Right cardiac atrium (tissue), 5 donors: ENCODE measurements around the gene ETFDH. TPM values are rescaled to one million over a fixed set of nuclear protein-coding genes. Genes with fewer than 3 reads are reported as not detected.
"Not testable (repeated sequence)": the region's sequence is repeated elsewhere in the genome, so short reads cannot be mapped to it uniquely, and the experiment has no call there.

ENCODE experiments used
- ATAC-seq, 2 donors: fragments of 200-7000 bp; cut with Tn5 transposase; one replicate each; pipeline versions ENCODE4 v1.8.0 to v1.9.1; 2020; ENCODE audit warnings: moderate library complexity in 2 of 2, mild to moderate bottlenecking in 1 of 2
- DNase-seq, 3 donors: peaks; one replicate each; pipeline ENCODE4 v3.0.0-alpha.2; 2020
- H3K27ac ChIP-seq: one replicate; pipeline ENCODE4 v1.5.1; 2013; ENCODE audit warnings: mild to moderate bottlenecking, low read length, control low read depth, moderate library complexity
- H3K27me3 ChIP-seq: one replicate; pipeline ENCODE4 v1.6.1; 2013; ENCODE audit not compliant: control insufficient read depth, insufficient read depth
- H3K4me1 ChIP-seq: one replicate; pipeline ENCODE4 v1.6.1; 2013; ENCODE audit warnings: low read length; ENCODE audit not compliant: control insufficient read depth, insufficient read depth
- H3K4me3 ChIP-seq: one replicate; pipeline ENCODE4 v1.5.1; 2013; ENCODE audit warnings: low read length, control low read depth
- H3K9me3 ChIP-seq: one replicate; pipeline ENCODE4 v1.6.1; 2013; ENCODE audit warnings: low read length; ENCODE audit not compliant: control insufficient read depth
- WGBS: extraction: QIAGEN DNeasy Blood & Tissue Kit; methylation state at CpG from one replicate; pipeline ENCODE4 v1.1.7; 2013; 5-methylcytosine and 5-hydroxymethylcytosine counted together
- intact Hi-C, 4 donors: fragments of 100-400 bp; cut with DNase I; formaldehyde crosslinking; loops; one replicate each; pipeline versions ENCODE4 v1.11.0 to v1.14.0; 2022 to 2023
- polyA plus RNA-seq: library from polyadenylated mRNA; stranded (reverse); fragments of 200-250 nt; gene quantifications from one replicate; pipeline ENCODE4 v1.2.3, GENCODE V29; 2013
- total RNA-seq, 4 donors: library from RNA; stranded (reverse); fragmentation: NEBNext Ultra II Directional; extraction: Animal tissue kit (Norgen Biotek cat#: 25700); gene quantifications; one replicate each; pipeline ENCODE4 v1.2.1, GENCODE V29; 2021
- donor health status: healthy with polysubstance abuse.
- donor health status: DM: no; HTN: yes; CAD: no.
- donor health status: DM: no; HTN: no; CAD: no.
- donor health status: DM: no; HTN: yes; CAD: no; lungs with severe emphysema.
- donor health status: DM: yes; HTN: yes; CAD: no.

Gene ETFDH
- total and polyA plus RNA-seq, 5 donors = 119 to 204 (median 149) TPM

GRCh38 chr4:158657291-158657690 lies 14.8 kb upstream of the ETFDH start:
- WGBS = 91% methylated on average over 11 of the region's 11 CpGs
- Histone ChIP-seq H3K27me3 (no peaks in the 10 kb centered on the region), H3K4me1 (no peaks in the 10 kb centered on the region), H3K27ac (no peak overlapping the region), H3K9me3 (no peaks in the 10 kb centered on the region), H3K4me3 (no peak overlapping the region)
- ATAC-seq (no peak), DNase-seq (peak in 1 of 3 donors; percentile 20)
- intact Hi-C loops = no loop called here

GRCh38 chr4:158663255-158663654 lies 8.8 kb upstream of the ETFDH start:
- ATAC-seq, H3K9me3 ChIP-seq, H3K4me3 ChIP-seq, H3K4me1 ChIP-seq, H3K27ac ChIP-seq, H3K27me3 ChIP-seq, DNase-seq, intact Hi-C loops: not testable (repeated sequence)
- WGBS = 61% methylated on average over 4 of the region's 4 CpGs

- H3K9me3 ChIP-seq, DNase-seq, H3K27me3 ChIP-seq, ATAC-seq, H3K4me1 ChIP-seq, H3K4me3 ChIP-seq, H3K27ac ChIP-seq, intact Hi-C loops: not testable (repeated sequence)
- 71% methylated on average over 8 of the region's 8 CpGs for WGBS
Measured at GRCh38 chr4:158663707-158664625, 8.1 kb upstream of the ETFDH start.

GRCh38 chr4:158664806-158665205 lies 7.3 kb upstream of the ETFDH start:
- no peak for ATAC-seq
- 98% methylated on average over 18 of the region's 18 CpGs for WGBS
- Histone ChIP-seq H3K4me1 (no peaks in the 10 kb centered on the region), H3K9me3 (no peaks in the 10 kb centered on the region), H3K27ac (no peak overlapping the region), H3K4me3 (no peak overlapping the region), H3K27me3 (no peaks in the 10 kb centered on the region)
- intact Hi-C loops = no loop called here
- DNase-seq = peak in 1 of 3 donors; percentile 28

GRCh38 chr4:158666892-158667291 lies 5.2 kb upstream of the ETFDH start:
- Histone ChIP-seq H3K9me3 (no peaks in the 10 kb centered on the region), H3K4me1 (no peaks in the 10 kb centered on the region), H3K27me3 (no peaks in the 10 kb centered on the region), H3K27ac (no peak overlapping the region), H3K4me3 (no peak overlapping the region)
- intact Hi-C loops = no loop called here
- DNase-seq = no peak
- ATAC-seq = no peak
- 95% methylated on average over 2 of the region's 2 CpGs for WGBS

GRCh38 chr4:158667651-158668198 lies 4.4 kb upstream of the ETFDH start:
- DNase-seq = no peak
- Histone ChIP-seq H3K27me3 (no peaks in the 10 kb centered on the region), H3K4me3 (no peak overlapping the region), H3K9me3 (no peaks in the 10 kb centered on the region), H3K4me1 (no peaks in the 10 kb centered on the region), H3K27ac (no peak overlapping the region)
- no peak for ATAC-seq
- intact Hi-C loops = no loop called here
- 83% methylated on average over 3 of the region's 3 CpGs for WGBS

- intact Hi-C loops = no loop called here
- H3K9me3 ChIP-seq = no peaks in the 10 kb centered on the region
- no peak for ATAC-seq
- no peaks in the 10 kb centered on the region for H3K4me1 ChIP-seq
- DNase-seq = no peak
- 89% methylated on average over 7 of the region's 7 CpGs for WGBS
- H3K4me3 ChIP-seq = no peak overlapping the region
- H3K27ac ChIP-seq = no peak overlapping the region
- no peaks in the 10 kb centered on the region for H3K27me3 ChIP-seq
Measured at GRCh38 chr4:158669310-158669709, 2.8 kb upstream of the ETFDH start.

GRCh38 chr4:158670975-158671664 lies 976 bp upstream of the ETFDH start:
- DNase-seq = peak; percentile 81 to 86 (median 85)
- Histone ChIP-seq H3K27ac (peak overlapping the region; percentile 99), H3K4me1 (peaks cover 5% of the 10 kb centered on the region), H3K27me3 (no peaks in the 10 kb centered on the region), H3K9me3 (no peaks in the 10 kb centered on the region), H3K4me3 (peak overlapping the region; percentile 85)
- ATAC-seq = peak; percentile 49 to 63
- WGBS = under 1% methylated on average over 35 of the region's 35 CpGs
- intact Hi-C loops = no loop called here

- ATAC-seq (no peak), DNase-seq (no peak)
- Histone ChIP-seq H3K4me1 (peaks cover 6% of the 10 kb centered on the region), H3K27me3 (no peaks in the 10 kb centered on the region), H3K4me3 (peak within 1 kb of the TSS; percentile 85), H3K9me3 (no peaks in the 10 kb centered on the region), H3K27ac (peak within 1 kb of the TSS; percentile 99)
- intact Hi-C loops = no loop called here
- under 1% methylated on average over 20 of the region's 20 CpGs for WGBS
Measured at GRCh38 chr4:158671665-158671914, 506 bp upstream of the ETFDH start, which contains the start of gene C4orf46. TSS of gene C4orf46 (minus strand) at chr4:158671887. CDS start at chr4:158671801, 86 bp downstream.

GRCh38 chr4:158673633-158674032 lies 1.5 kb downstream of the ETFDH start:
- intact Hi-C loops = no loop called here

GRCh38 chr4:158676076-158676475 lies 4.0 kb downstream of the ETFDH start:
- Histone ChIP-seq H3K4me1 (peaks cover 7% of the 10 kb centered on the region), H3K27ac (no peak overlapping the region), H3K9me3 (no peaks in the 10 kb centered on the region), H3K27me3 (no peaks in the 10 kb centered on the region), H3K4me3 (no peak overlapping the region)
- no peak for ATAC-seq
- intact Hi-C loops = no loop called here
- 77% methylated on average over 5 of the region's 5 CpGs for WGBS
- DNase-seq = no peak

More at GRCh38 chr4:158673633-158674032, 1.5 kb downstream of the ETFDH start:
- Histone ChIP-seq H3K9me3 (no peaks in the 10 kb centered on the region), H3K4me1 (peaks cover 7% of the 10 kb centered on the region), H3K27ac (no peak overlapping the region), H3K27me3 (no peaks in the 10 kb centered on the region), H3K4me3 (no peak overlapping the region)
- DNase-seq (no peak), ATAC-seq (no peak)
- WGBS = 69% methylated on average over 3 of the region's 3 CpGs
